Measurements from ENCODE around the gene TMEM60.

The TMEM60 gene

GRCh38 chr7:77766801-77767605 is 31.2 kb downstream of the TMEM60 start:
- no peak for DNase-seq

- DNase-seq, result peak; percentile 20 to 22
These were observed 32.1 kb downstream of the TMEM60 start for GRCh38 chr7:77765906-77766800.

- peak; percentile 24 to 54 for DNase-seq
These were observed 32.8 kb downstream of the TMEM60 start for GRCh38 chr7:77765481-77765880.

- no peak for DNase-seq
These were observed 37.3 kb downstream of the TMEM60 start for GRCh38 chr7:77760809-77761453.

- peak; percentile 59 to 96 for DNase-seq
These were observed 38.8 kb downstream of the TMEM60 start for GRCh38 chr7:77759294-77759889.

- peak; percentile 13 to 60 for DNase-seq
These were observed 40.6 kb downstream of the TMEM60 start for GRCh38 chr7:77757589-77757988.

GRCh38 chr7:77753173-77753572 is 45.1 kb downstream of the TMEM60 start:
- DNase-seq, result no peak

GRCh38 chr7:77752016-77752415 is 46.2 kb downstream of the TMEM60 start:
- DNase-seq, result peak; percentile 84 to 93

GRCh38 chr7:77747718-77748117 is 50.5 kb downstream of the TMEM60 start:
- no peak for DNase-seq

- no peak for DNase-seq
These were observed 51.1 kb downstream of the TMEM60 start for GRCh38 chr7:77747178-77747577.

GRCh38 chr7:77746824-77747165 is 51.4 kb downstream of the TMEM60 start:
- no peak for DNase-seq

GRCh38 chr7:77746164-77746823 is 51.9 kb downstream of the TMEM60 start:
- DNase-seq, result no peak

GRCh38 chr7:77745746-77746145 is 52.5 kb downstream of the TMEM60 start:
- DNase-seq, result no peak

Measured in inflammatory macrophage treated with lipopolysaccharide for 1 hour (primary cell).